Measurements from ENCODE around the gene MAP4K4. TPM values are rescaled to one million over a fixed set of nuclear protein-coding genes. Genes with fewer than 3 reads are reported as not detected.

Gene MAP4K4
- total RNA-seq, 1 experiment from 2014 or later, result 132 TPM

DNA sequence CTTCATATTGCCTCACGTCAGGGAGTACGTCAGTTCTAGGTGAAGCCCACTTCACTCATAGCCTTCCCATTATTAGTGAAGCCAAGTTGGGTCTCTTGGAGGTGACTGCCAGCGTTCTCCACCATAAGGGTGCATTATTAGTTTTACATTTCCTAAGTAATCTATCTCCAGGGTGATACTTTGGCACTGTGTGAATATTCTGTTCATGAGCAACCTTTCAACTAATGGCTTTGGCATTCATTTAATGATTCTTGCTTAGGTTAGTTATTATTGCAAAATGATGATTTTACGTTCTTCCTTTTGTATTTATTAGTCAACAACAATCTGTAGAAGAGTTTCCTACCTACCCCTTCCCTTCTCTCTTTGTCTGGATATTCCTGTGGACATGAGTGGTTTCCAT, 97.5 kb downstream of the MAP4K4 start:
- no peak overlapping the region for H3K27ac Mint-ChIP-seq
- no peak overlapping the region for H2BK15ac ChIP-seq (ENCODE audit: low read depth, low read length)
- no peaks in the 10 kb centered on the region for H3K23me2 ChIP-seq (ENCODE audit: insufficient read length, low read depth, low read length, poor library complexity, severe bottlenecking)
- H3K4me3 Mint-ChIP-seq, result no peak overlapping the region
- no peak for DNase-seq
- H3K9me3 ChIP-seq (ENCODE audit: control insufficient read depth, low read depth, low read length), result no peaks in the 10 kb centered on the region
- H3K4me2 ChIP-seq (ENCODE audit: insufficient read depth, insufficient read length, low read length), result no peak overlapping the region
- TF ChIP-seq, protein P1, sequence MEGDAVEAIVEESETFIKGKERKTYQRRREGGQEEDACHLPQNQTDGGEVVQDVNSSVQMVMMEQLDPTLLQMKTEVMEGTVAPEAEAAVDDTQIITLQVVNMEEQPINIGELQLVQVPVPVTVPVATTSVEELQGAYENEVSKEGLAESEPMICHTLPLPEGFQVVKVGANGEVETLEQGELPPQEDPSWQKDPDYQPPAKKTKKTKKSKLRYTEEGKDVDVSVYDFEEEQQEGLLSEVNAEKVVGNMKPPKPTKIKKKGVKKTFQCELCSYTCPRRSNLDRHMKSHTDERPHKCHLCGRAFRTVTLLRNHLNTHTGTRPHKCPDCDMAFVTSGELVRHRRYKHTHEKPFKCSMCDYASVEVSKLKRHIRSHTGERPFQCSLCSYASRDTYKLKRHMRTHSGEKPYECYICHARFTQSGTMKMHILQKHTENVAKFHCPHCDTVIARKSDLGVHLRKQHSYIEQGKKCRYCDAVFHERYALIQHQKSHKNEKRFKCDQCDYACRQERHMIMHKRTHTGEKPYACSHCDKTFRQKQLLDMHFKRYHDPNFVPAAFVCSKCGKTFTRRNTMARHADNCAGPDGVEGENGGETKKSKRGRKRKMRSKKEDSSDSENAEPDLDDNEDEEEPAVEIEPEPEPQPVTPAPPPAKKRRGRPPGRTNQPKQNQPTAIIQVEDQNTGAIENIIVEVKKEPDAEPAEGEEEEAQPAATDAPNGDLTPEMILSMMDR (conservative IDR thresholded peaks at IDR 0.05), result no peak
- H3K79me2 ChIP-seq (ENCODE audit: insufficient read depth, low read length), result peaks cover 10% of the 10 kb centered on the region; the same call in 1 of the 2 replicates
- no peak overlapping the region for H3K14ac ChIP-seq (ENCODE audit: insufficient read depth, low read length)
- no peak overlapping the region for H3T11ph ChIP-seq (ENCODE audit: low read length)
- no peak overlapping the region for H4K8ac ChIP-seq (replicated peaks; ENCODE audit: insufficient read length, low read depth, low read length)
- no peaks in the 10 kb centered on the region for H3K27me3 ChIP-seq (ENCODE audit: insufficient read depth, low read length)
- H3K27ac ChIP-seq (ENCODE audit: insufficient read length, low read depth, low read length), result no peak overlapping the region
- peaks cover 0 to 12% (median 5%) of the 10 kb centered on the region in 3 experiments; a peak in 5 of 7 replicates for H3K36me3 Mint-ChIP-seq (ENCODE audit: insufficient read depth in 1 of 3, low read depth in 3 of 3)
- no peaks in the 10 kb centered on the region for H4K20me1 ChIP-seq (ENCODE audit: control insufficient read depth, insufficient read depth, insufficient read length)
- H3K4me1 ChIP-seq (ENCODE audit: insufficient read depth, low read length), result no peaks in the 10 kb centered on the region; the same call in 1 of the 2 replicates
- H3K79me1 ChIP-seq (ENCODE audit: insufficient read depth, low read depth, low read length, poor library complexity, severe bottlenecking), result no peaks in the 10 kb centered on the region
- H2BK120ac ChIP-seq (ENCODE audit: low read depth, low read length, poor library complexity, severe bottlenecking), result no peak overlapping the region
- H2AK5ac ChIP-seq (ENCODE audit: insufficient read length, low read length), result no peak overlapping the region
- no peaks in the 10 kb centered on the region; the same call in 1 of the 2 replicates for H3K27me3 Mint-ChIP-seq (ENCODE audit: low read depth)
- H2BK20ac ChIP-seq (ENCODE audit: low read depth, low read length, poor library complexity, severe bottlenecking), result no peak overlapping the region
- no peak overlapping the region for H2BK5ac ChIP-seq (ENCODE audit: insufficient read length, low read length)
- H3K56ac ChIP-seq (ENCODE audit: insufficient read length, low read depth, low read length), result no peak overlapping the region
- no peak overlapping the region for H3K4ac ChIP-seq (ENCODE audit: low read depth, low read length)
- H3K23ac ChIP-seq (ENCODE audit: insufficient read length, low read depth, low read length), result no peak overlapping the region
- H4K91ac ChIP-seq (ENCODE audit: insufficient read length, low read depth, low read length), result no peak overlapping the region
- no CpG with 5 or more reads among the region's 4 CpGs for WGBS (ENCODE audit: extremely low coverage, insufficient read length, low lambda C conversion rate)
- H3K4me1 Mint-ChIP-seq, result peaks cover 15 to 26% of the 10 kb centered on the region in 2 experiments
- H2BK12ac ChIP-seq (ENCODE audit: insufficient read length, low read depth, low read length), result no peak overlapping the region
- H3K9ac ChIP-seq (ENCODE audit: extremely low read depth, insufficient read length, low read length), result no peak overlapping the region
- no peak overlapping the region for H2AFZ ChIP-seq (ENCODE audit: low read length)
- no peak overlapping the region for H4K5ac ChIP-seq (ENCODE audit: insufficient read length, low read depth, low read length)
- H3K18ac ChIP-seq (ENCODE audit: insufficient read length, low read depth, low read length), result no peak overlapping the region
- H3K9me3 Mint-ChIP-seq, result no peaks in the 10 kb centered on the region

All from H9 (cell line).